GM19455 (cell line): ENCODE results near the gene HEYL.

ENCODE experiments used
- ATAC-seq: cut with Tn5 transposase; IDR thresholded peaks from one replicate; pipeline ENCODE4 v1.9.1; 2021; ENCODE audit not compliant: unreplicated experiment

Gene HEYL

GRCh38 chr1:39639305-39640130 is at the start of gene HEYL:
Gene HEYL, minus strand, starts transcription at chr1:39639643. Its CDS starts 18 bp downstream, at chr1:39639625.
- ATAC-seq, result no peak

GRCh38 chr1:39689214-39689613 is 49.8 kb upstream of the HEYL start:
- no peak for ATAC-seq

GRCh38 chr1:39688706-39689105 is 49.3 kb upstream of the HEYL start:
- no peak for ATAC-seq

GRCh38 chr1:39687243-39687642 is 47.8 kb upstream of the HEYL start:
- no peak for ATAC-seq

- no peak for ATAC-seq
Measured at GRCh38 chr1:39685071-39685470, 45.6 kb upstream of the HEYL start.

- ATAC-seq, result no peak
Measured at GRCh38 chr1:39684313-39684664, 44.8 kb upstream of the HEYL start.

GRCh38 chr1:39683591-39684312 is 44.3 kb upstream of the HEYL start:
- no peak for ATAC-seq

GRCh38 chr1:39681999-39682398 is 42.6 kb upstream of the HEYL start:
- ATAC-seq, result no peak

- no peak for ATAC-seq
Measured at GRCh38 chr1:39681294-39681693, 41.9 kb upstream of the HEYL start.

- ATAC-seq, result no peak
Measured at GRCh38 chr1:39680751-39681150, 41.3 kb upstream of the HEYL start.

GRCh38 chr1:39679821-39680220 is 40.4 kb upstream of the HEYL start:
- no peak for ATAC-seq

GRCh38 chr1:39678889-39679288 is 39.4 kb upstream of the HEYL start:
- no peak for ATAC-seq

- ATAC-seq, result no peak
Measured at GRCh38 chr1:39677645-39678044, 38.2 kb upstream of the HEYL start.

GRCh38 chr1:39676948-39677548 is 37.6 kb upstream of the HEYL start:
- ATAC-seq, result no peak

- no peak for ATAC-seq
Measured at GRCh38 chr1:39675220-39675619, 35.8 kb upstream of the HEYL start.

GRCh38 chr1:39673215-39673614 is 33.8 kb upstream of the HEYL start:
- no peak for ATAC-seq

GRCh38 chr1:39672551-39672947 is 33.1 kb upstream of the HEYL start:
- no peak for ATAC-seq

- ATAC-seq, result no peak
Measured at GRCh38 chr1:39671793-39672550, 32.5 kb upstream of the HEYL start, which contains the start of gene NT5C1A. Gene NT5C1A, minus strand, starts transcription at chr1:39672107. Its CDS starts 69 bp downstream, at chr1:39672038.

GRCh38 chr1:39671433-39671792 is 32.0 kb upstream of the HEYL start:
- no peak for ATAC-seq

- no peak for ATAC-seq
Measured at GRCh38 chr1:39670689-39671088, 31.2 kb upstream of the HEYL start.

- no peak for ATAC-seq
Measured at GRCh38 chr1:39668894-39669293, 29.5 kb upstream of the HEYL start.
